HG03354 (cell line): ENCODE results near the gene PTPRD.

Experiments used
- ATAC-seq: cut with Tn5 transposase; IDR thresholded peaks from one replicate; pipeline ENCODE4 v1.9.1; 2021; ENCODE audit warnings: mild to moderate bottlenecking; ENCODE audit not compliant: unreplicated experiment, poor library complexity, severe bottlenecking

PTPRD gene

GRCh38 chr9:10228082-10228481, 384.7 kb downstream of the PTPRD start:
- no peak for ATAC-seq

DNA sequence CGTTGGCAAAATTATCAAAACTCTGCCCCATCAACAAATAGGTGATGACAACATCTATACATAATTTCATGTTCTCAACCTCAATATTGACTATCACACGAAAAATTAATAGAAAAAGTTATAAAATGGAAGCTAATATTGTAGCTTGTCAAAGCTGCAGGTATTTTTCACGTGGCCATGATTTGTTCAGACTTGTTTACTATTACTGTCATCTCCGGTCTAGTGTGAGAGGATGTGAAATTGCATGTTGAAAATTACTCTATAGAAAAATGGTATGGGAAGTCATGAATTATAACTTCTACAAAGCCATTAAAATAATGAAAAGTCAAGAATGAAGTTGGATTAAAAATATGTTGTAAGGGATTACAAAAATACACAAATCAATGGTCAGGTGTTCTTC, 385.8 kb downstream of the PTPRD start:
- no peak for ATAC-seq

DNA sequence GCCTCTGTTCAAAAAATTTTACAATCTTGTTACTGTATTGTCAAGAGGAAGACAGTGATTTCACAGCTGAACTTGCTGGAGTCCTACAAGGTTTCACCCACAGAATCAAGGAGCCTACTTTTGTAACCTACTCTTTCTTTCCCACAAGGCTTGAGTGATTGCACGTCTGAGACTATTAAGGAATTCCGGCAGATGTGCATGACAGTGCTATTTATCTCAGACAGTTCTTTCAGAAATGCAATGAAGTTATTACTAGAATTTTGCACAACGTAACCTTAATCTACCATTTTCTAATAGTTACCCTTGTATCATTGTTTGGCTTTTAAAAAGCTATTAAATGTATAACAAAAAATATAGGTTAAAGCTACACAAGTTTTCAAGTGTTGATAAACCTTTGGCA, 400.1 kb downstream of the PTPRD start:
- no peak for ATAC-seq

DNA sequence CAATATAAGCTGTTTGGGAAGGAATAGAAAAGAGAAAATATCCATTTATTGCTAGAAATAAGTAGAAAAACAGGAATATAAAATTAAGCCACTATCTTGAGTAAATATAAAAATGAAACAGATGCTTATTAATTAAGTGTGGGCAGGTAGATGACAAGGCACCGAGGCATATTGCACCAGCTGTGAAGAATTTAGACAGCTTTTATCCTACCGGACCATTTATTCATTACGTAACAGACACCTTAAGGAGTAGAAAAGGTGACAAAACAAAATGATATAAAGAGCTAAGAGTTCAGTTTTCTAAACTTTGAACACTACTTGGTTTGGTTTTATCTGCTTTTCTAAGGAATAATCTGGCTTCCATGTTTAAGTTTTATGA, 404.1 kb downstream of the PTPRD start:
- peak; percentile 31 for ATAC-seq

GRCh38 chr9:10204276-10204675, 408.5 kb downstream of the PTPRD start:
- no peak for ATAC-seq

GRCh38 chr9:10173561-10173960, 439.2 kb downstream of the PTPRD start:
- ATAC-seq: no peak

- ATAC-seq: no peak
These were observed 440.3 kb downstream of the PTPRD start for GRCh38 chr9:10172476-10172875.

- no peak for ATAC-seq
These were observed 444.6 kb downstream of the PTPRD start for GRCh38 chr9:10168241-10168640.

DNA sequence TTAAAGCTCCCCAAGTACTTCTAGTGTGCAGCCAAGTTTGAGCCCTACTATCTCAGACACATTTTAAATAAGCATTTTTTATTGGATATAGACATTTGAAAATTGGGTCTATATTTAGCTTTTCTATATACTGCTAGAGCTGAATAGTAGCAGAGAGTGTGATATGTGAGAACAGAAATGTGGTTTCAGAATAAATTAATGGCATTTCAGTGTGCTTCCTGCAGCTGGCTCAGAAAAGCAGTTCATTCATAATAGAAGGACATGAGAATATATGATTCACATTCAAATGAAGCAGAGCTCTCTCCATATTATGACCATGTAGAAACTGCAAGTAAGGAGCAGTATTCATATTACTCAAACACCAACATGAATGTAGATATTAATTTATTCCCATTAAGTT, 464.0 kb downstream of the PTPRD start:
- no peak for ATAC-seq

DNA sequence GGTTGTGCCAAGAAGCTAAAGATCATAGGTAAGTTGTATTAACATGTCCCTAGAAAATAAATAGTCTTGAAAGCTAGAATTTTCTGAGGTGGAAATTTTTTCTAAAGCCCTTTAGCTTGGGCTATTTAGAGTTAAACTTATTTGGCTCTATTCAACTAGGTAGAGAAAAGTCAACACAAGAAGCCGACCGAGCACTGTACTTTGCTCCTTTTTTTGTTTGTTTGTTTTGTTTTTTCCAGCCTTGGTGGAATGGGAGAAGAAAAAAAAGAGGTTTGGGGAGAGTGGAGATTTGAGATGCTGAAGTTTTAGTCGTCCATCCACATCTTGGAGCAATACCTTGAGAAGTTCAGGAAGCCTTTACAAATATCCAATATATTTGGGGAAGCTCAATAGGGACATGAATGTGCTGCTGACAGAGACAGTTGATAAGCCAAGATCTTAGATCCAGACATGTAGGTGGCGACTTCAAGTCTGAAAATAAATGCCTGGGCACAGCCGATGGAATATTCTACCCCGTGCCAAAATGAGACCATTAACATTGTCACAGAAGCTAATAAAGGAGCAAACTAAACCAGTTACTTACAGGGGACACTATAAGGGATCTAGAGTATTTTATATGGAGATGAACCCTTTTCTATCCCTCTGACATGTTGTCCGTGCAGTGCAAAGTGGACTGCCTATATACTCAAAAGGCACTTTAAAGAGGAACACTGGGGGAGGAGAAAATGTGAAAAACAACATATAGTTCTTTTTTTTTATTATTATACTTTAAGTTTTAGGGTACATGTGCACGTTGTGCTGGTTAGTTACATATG, 466.1 kb downstream of the PTPRD start:
- no peak for ATAC-seq

DNA sequence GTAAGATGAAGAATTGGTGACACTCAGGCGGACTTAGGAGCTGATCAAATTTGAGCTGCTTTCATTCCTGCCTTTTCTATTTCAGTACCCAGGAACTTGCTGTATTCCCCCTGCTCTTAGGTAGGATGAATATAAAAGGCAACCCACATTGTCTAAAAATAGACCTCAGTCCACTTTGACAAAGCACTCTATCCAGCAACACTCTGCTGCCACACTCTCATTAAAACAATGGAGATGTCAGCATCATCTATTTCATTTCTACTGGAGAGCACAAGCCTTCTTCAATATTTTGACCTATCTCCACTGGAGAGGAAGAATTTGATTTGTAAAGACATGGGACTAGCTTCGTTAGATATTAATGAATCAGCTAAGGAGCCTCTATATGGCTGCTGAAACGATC, 468.4 kb downstream of the PTPRD start:
- no peak for ATAC-seq

GRCh38 chr9:10135553-10135952, 477.2 kb downstream of the PTPRD start:
- ATAC-seq: no peak

DNA sequence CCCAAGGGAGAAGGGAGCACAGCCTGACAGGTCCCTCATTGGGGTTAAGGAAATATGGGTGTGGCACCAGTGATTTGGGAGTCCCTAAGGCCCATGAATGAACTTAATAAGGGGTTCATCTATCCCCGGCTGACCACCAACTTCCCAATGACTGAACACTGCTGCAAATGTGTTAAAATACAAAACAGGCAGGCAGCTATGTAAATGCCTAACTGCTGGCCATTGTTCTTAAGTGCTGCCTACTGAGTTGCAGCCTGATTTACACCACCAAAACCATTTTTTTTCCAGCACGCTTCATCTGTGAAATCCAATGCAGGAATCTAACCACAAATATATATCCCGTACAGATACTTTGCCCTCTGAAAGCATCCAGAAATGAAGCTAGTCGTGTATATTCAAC, 478.5 kb downstream of the PTPRD start:
- no peak for ATAC-seq

DNA sequence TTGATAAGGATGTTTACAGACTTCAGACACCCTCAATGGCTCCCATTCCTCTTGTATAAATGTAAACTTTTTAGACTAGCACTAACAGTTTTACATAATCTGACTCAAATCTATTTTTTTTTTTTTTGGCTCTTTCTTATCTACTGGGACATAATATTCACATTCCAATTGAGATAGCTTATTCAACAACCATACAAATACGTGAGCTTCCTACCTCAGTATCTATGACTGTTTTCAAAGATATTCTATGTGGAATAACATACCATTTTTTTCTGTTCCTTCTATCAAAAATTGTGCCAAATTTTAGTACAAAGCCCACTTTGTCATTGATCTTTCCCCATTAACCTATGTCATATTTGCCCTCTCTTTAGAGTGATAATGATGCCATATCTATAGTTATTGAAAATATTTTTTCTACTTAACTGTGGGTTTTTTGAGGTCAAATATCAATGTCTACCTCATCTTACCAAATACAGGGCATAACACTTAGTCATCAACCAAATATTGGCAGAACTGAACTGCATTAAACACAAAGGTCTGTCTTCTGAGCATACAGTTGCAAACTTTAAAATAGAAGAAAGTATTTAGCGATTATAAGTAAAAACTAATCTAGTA, 482.6 kb downstream of the PTPRD start:
- ATAC-seq: no peak

- ATAC-seq: no peak
These were observed 484.9 kb downstream of the PTPRD start for GRCh38 chr9:10127867-10128266.

DNA sequence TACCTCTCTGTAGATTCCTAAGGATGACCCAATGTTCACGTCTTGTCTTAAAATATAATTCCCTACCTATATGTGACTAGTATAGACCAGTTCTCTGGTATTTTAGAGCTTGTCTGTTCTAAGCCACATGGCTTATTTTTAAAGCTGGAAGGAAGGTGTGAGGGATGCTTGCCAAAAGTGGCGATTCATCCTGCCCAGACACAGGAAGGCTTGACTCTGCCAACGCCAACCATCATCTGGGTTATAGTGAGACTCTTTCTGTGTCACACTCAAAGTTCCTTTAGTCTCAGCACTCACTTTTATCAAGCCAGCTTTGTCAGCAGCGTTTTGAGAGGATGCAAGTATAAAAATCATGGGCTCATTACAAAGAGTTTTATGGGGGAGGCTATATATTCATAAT, 500.0 kb downstream of the PTPRD start:
- ATAC-seq: no peak

GRCh38 chr9:10112070-10112469, 500.7 kb downstream of the PTPRD start:
- ATAC-seq: no peak

- ATAC-seq: no peak
These were observed 504.0 kb downstream of the PTPRD start for GRCh38 chr9:10108815-10109214.

GRCh38 chr9:10104774-10105173, 508.0 kb downstream of the PTPRD start:
- no peak for ATAC-seq

- ATAC-seq: no peak
These were observed 517.6 kb downstream of the PTPRD start for GRCh38 chr9:10095208-10095607.

GRCh38 chr9:10094563-10094962, 518.2 kb downstream of the PTPRD start:
- ATAC-seq: no peak

DNA sequence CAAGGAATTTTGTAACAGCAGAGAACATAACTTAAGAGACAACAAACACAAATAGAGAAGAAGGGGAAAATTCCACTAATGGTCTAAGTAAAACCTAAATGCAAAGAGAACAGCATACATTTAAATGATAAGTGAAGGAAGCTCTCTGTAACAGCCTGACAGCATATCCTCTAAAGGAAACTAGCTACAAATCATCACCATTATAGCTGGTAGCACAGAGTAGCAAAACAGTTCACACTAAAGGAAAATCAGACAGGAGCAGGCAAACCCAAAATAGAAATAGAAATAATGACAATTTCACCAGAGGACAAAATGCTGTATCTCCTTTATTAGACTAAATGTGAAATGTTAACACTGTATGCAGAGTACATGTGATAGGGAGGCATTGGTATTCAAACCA, 532.8 kb downstream of the PTPRD start:
- no peak for ATAC-seq
